GM12878 (cell line): Measurements from ENCODE around the gene COL27A1. TPM values are rescaled to one million over a fixed set of nuclear protein-coding genes. Genes with fewer than 3 reads are reported as not detected.

Source experiments
- ATAC-seq: fragments of 200-7000 bp; cut with Tn5 transposase; 3 replicates; pipeline ENCODE4 v1.9.1; 2020; ENCODE audit warnings: mild to moderate bottlenecking, moderate library complexity
- BruUV-seq: library from RNA; stranded (reverse); fragments of 400-500 nt; replicated peaks from 2 replicates; lab custom pipeline; 2021; lab: Mats Ljungman, UMichigan
- CTCF ChIA-PET: fragments of 300-600 bp; sonication (Branson Sonifier 250); formaldehyde crosslinking; extraction: SDS; loops from one replicate; lab custom pipeline; 2021; ENCODE audit warnings: inconsistent platforms; lab: Yijun Ruan, JAX
- POLR2A ChIA-PET: fragments of 350-600 bp; formaldehyde crosslinking; extraction: SDS; loops from one replicate; lab custom pipeline; 2021; ENCODE audit warnings: inconsistent platforms; lab: Charles Lee
- RAD21 ChIA-PET: fragments of 300-600 bp; sonication (Branson Sonifier 250); formaldehyde crosslinking; loops from one replicate; lab custom pipeline; 2023; ENCODE audit warnings: antibody characterized with exemption; ENCODE audit not compliant: unreplicated experiment; lab: Charles Lee
- SMC1A ChIA-PET: fragments of 300-600 bp; sonication (Branson Sonifier 250); formaldehyde crosslinking; loops from one replicate; lab custom pipeline; 2023; ENCODE audit not compliant: unreplicated experiment, uncharacterized antibody; lab: Charles Lee
- DNase-seq: peaks from one replicate; pipeline ENCODE4 v3.0.0-alpha.2; 2011; ENCODE audit warnings: low read depth, low spot score
- FAIRE-seq: peaks from 3 replicates; lab custom pipeline; 2011; peaks lifted over from hg19 to GRCh38; lab: Jason Lieb, UNC
- H2AFZ ChIP-seq: 2 replicates; pipeline ENCODE4 v1.6.0; 2011; ENCODE audit warnings: low read depth, low read length, control low read depth; ENCODE audit not compliant: control insufficient read depth
- H3K27ac ChIP-seq: 2 replicates; pipeline ENCODE4 v1.5.1; 2011; ENCODE audit warnings: control low read depth; ENCODE audit not compliant: control insufficient read depth, insufficient read depth
- H3K27me3 ChIP-seq, 2 experiments: replicated peaks in 1 of 2; 2 replicates each; pipeline versions ENCODE4 v1.6.0 to v1.6.1; 2011; ENCODE audit warnings: low read length in 1 of 2; ENCODE audit not compliant: control insufficient read depth in 2 of 2, insufficient read depth in 2 of 2
- H3K36me3 ChIP-seq, 2 experiments: 2 replicates each; pipeline ENCODE4 v1.5.1; 2011; ENCODE audit warnings: low read length in 1 of 2; ENCODE audit not compliant: control insufficient read depth in 2 of 2, insufficient read depth in 2 of 2
- H3K4me1 ChIP-seq: 2 replicates; pipeline ENCODE4 v1.6.1; 2011; ENCODE audit warnings: mild to moderate bottlenecking, low read length, moderate library complexity, mixed read lengths; ENCODE audit not compliant: control insufficient read depth, insufficient read depth
- H3K4me2 ChIP-seq: 2 replicates; pipeline ENCODE4 v1.6.0; 2011; ENCODE audit warnings: control low read depth; ENCODE audit not compliant: control insufficient read depth, insufficient read depth
- H3K4me3 ChIP-seq: fragments of 200-600 bp; sonication (generic); 2 replicates; pipeline ENCODE4 v1.5.1; 2016
- H3K79me2 ChIP-seq: 2 replicates; pipeline ENCODE4 v1.6.0; 2011; ENCODE audit warnings: low read length; ENCODE audit not compliant: control insufficient read depth, insufficient read depth
- H3K9ac ChIP-seq: 2 replicates; pipeline ENCODE4 v1.8.0; 2011; ENCODE audit warnings: low read length, control low read depth, mixed read lengths; ENCODE audit not compliant: control insufficient read depth, insufficient read depth
- H3K9me3 ChIP-seq: replicated peaks from 3 replicates; pipeline ENCODE4 v1.5.1; 2011; ENCODE audit warnings: mild to moderate bottlenecking, low read length; ENCODE audit not compliant: control insufficient read depth, insufficient read depth
- H4K20me1 ChIP-seq: 2 replicates; pipeline ENCODE4 v1.6.0; 2011; ENCODE audit not compliant: control insufficient read depth, insufficient read depth
- CBX3 ChIP-seq: fragments of 200-600 bp; sonication (generic); IDR thresholded peaks from 2 replicates; pipeline ENCODE4 v1.6.1; 2016; ENCODE audit warnings: low read depth, borderline replicate concordance
- CREB1 ChIP-seq: IDR thresholded peaks from 2 replicates; pipeline ENCODE4 v1.6.1; 2012; ENCODE audit warnings: low read depth, mild to moderate bottlenecking, inconsistent platforms
- MEF2A ChIP-seq: IDR thresholded peaks from 2 replicates; pipeline ENCODE4 v1.6.1; 2011; ENCODE audit warnings: low read depth, mild to moderate bottlenecking, low read length, moderate library complexity; ENCODE audit not compliant: insufficient read depth
- POLR2A ChIP-seq: IDR thresholded peaks from 2 replicates; pipeline ENCODE4 v1.6.1; 2011; ENCODE audit warnings: low read depth, mild to moderate bottlenecking, low read length
- RELA ChIP-seq: fragments of 450-650 bp; IDR thresholded peaks from 2 replicates; pipeline ENCODE4 v1.8.0; 2014; ENCODE audit warnings: borderline replicate concordance; ENCODE audit not compliant: partially characterized antibody
- ZBTB33 ChIP-seq: fragments of 450-650 bp; IDR thresholded peaks from 2 replicates; pipeline ENCODE4 v1.6.1; 2017; ENCODE audit warnings: mild to moderate bottlenecking
- ZNF622 ChIP-seq: fragments of 450-650 bp; IDR thresholded peaks from 2 replicates; pipeline ENCODE4 v1.6.1; 2017; ENCODE audit warnings: mild to moderate bottlenecking, inconsistent platforms
- WGBS: methylation state at CpG from one replicate; pipeline ENCODE4 v1.1.6; 2016; ENCODE audit warnings: low lambda C conversion rate; ENCODE audit not compliant: insufficient replicate concordance, insufficient coverage; ENCODE audit errors: missing lambda C conversion rate; 5-methylcytosine and 5-hydroxymethylcytosine counted together
- in situ Hi-C: fragments of 300-500 bp; cut with MboI; formaldehyde crosslinking; loops from 9 replicates; pipeline ENCODE4 v1.14.3; 2018; ENCODE audit warnings: mixed read lengths
- intact Hi-C: fragments of 100-400 bp; cut with micrococcal nuclease; formaldehyde crosslinking; loops from one replicate; pipeline ENCODE4 v1.14.2; 2022; ENCODE audit not compliant: unreplicated experiment
- polyA plus RNA-seq, 11 experiments: library from polyadenylated mRNA; depleted of rRNA in 4 of 11; unstranded in 6 of 11; stranded (reverse) in 5 of 11; fragments of >200 nt; fragmentation: Nextera tagmentation in 4 of 11; fragmentation: Illumina TruSeq in 1 of 11; extraction: Ambion mirVana in 4 of 11; extraction: Trizol in 1 of 11; gene quantifications; 1 replicate in 1 of 11; 2 replicates in 10 of 11; pipeline versions ENCODE4 v1.2.1 to v1.2.3, GENCODE V29; 2011 to 2016; ENCODE audit warnings: inconsistent platforms in 2 of 11, missing spikeins in 2 of 11, low read depth in 1 of 11
- total RNA-seq, 4 experiments: library from RNA; depleted of rRNA in 3 of 4; stranded (reverse); fragments of >200 nt in 3 of 4; fragmentation: Illumina TruSeq in 1 of 4; extraction: Trizol in 1 of 4; gene quantifications; 2 replicates each; pipeline versions ENCODE4 v1.2.1 to v1.2.3, GENCODE V29; 2013 to 2021

Gene COL27A1
- total and polyA plus RNA-seq, 10 of the 15 experiments (the other 5 are each of a cell fraction or from before 2014, with no cell fraction given), result 0.10 TPM; not detected in 9

GRCh38 chr9:114139071-114139470, 16.3 kb upstream of the COL27A1 start (continued):
- no peak for TF ChIP-seq MEF2A
- no peak for TF ChIP-seq POLR2A
- TF ChIP-seq ZNF622, result no peak
- no peak for TF ChIP-seq CREB1
- no peak for TF ChIP-seq CBX3
- no peak for TF ChIP-seq ZBTB33

GRCh38 chr9:114140401-114140800, 14.9 kb upstream of the COL27A1 start:
- no peak overlapping the region for H3K4me3 ChIP-seq
- intact Hi-C loops, result no loop called here
- POLR2A ChIA-PET, result no interaction called here
- ATAC-seq, result no peak
- RAD21 ChIA-PET, result no interaction called here
- H3K27me3 ChIP-seq, result peaks cover 0 to 2% of the 10 kb centered on the region in 2 experiments; a peak in 2 of 4 replicates
- H3K27ac ChIP-seq, result no peak overlapping the region
- no peaks in the 10 kb centered on the region for H3K9me3 ChIP-seq
- H2AFZ ChIP-seq, result no peak overlapping the region
- H3K79me2 ChIP-seq, result no peaks in the 10 kb centered on the region
- FAIRE-seq, result no peak
- BruUV-seq, result no TSS peak
- H4K20me1 ChIP-seq, result no peaks in the 10 kb centered on the region
- no peak for TF ChIP-seq RELA
- TF ChIP-seq, all 136 proteins: peak for 0
- Histone ChIP-seq H3K9ac (no peak overlapping the region), H3K4me2 (no peak overlapping the region), H3K4me1 (no peaks in the 10 kb centered on the region), H3K36me3 (no peaks in the 10 kb centered on the region)
- ChIA-PET SMC1A (no interaction called here), CTCF (interaction anchor here (1.4 to 4.1 kb wide), 2 partner anchors 15 to 150 kb away, joined by 5 to 19 read pairs; partner anchors contain the start of gene COL27A1)
- 47% methylated on average over 2 of the region's 2 CpGs for WGBS
- in situ Hi-C loops, result no loop called here
- DNase-seq, result no peak
